ENCODE data around the gene CYP2S1.

CYP2S1 gene

DNA sequence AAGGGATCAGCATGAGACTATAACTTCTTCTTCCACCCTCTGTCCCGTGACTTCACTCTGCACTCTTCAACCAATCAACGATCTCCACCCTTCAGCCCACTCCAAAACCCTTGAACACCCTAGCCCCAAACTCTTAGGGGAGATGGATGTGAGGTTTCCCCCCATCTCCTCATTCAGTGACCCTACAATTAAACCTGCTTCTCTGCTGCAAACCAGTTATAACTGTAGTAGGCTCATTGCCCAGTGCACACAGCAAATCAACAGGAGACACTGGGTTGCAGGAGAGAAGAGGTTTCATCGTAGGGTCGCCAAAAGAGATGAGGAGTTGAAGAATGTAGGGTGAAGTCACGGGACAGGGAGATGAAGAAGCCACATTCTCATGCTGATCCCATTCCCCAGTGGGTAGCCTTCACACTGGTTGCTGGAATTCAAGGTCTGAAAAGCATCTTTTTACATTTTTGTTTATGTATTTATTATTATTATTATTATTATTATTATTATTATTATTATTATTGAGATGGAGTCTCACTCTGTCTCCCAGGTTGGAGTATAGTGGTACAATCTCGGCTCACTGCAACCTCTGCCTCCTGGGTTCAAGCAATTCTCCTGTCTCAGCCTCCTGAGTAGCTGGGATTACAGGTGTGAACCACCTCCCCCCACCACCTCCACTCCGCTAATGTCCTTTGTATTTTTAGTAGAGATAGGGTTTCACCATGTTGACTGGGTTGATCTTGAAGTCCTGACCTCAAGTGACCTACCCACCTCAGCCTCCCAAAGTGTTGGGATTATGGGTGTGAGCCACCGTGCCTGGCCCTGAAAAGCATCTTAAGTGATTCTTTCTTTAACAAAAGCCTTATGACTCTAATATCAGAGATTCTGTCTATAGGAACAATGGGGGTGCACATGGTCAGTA lies 5.8 kb upstream of the CYP2S1 start:
- no peak overlapping the region for H3K4me3 ChIP-seq (ENCODE audit: control insufficient read depth, low read depth, low read length)
- TF ChIP-seq CTCF (IDR thresholded peaks at IDR 0.05; ENCODE audit: control insufficient read depth, insufficient read depth, low read depth, low read length, missing control alignments), result no peak
- no peak for DNase-seq (ENCODE audit: low read depth)

DNA sequence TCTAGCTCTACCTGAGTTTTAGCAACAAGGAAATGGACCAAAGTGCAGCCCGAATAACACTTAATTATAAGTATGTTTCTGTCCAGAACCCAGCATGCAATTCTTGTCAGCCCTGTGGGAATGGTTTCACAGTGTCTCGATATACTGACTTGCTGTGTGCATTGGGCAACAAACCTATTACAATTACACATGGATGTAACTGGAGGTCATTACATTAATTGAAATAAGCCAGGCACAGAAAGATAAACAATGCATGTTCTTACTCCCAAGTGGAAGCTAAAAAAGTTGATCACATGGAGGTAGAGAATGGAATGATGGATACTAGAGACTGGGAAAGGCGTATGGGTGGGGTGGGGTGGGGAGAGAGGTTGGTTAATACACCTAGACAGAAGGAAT lies 5.1 kb upstream of the CYP2S1 start:
- no peak overlapping the region for H3K4me3 ChIP-seq (ENCODE audit: control insufficient read depth, low read depth, low read length)
- DNase-seq (ENCODE audit: low read depth), result no peak
- TF ChIP-seq CTCF (IDR thresholded peaks at IDR 0.05; ENCODE audit: control insufficient read depth, insufficient read depth, low read depth, low read length, missing control alignments), result no peak

- TF ChIP-seq CTCF (IDR thresholded peaks at IDR 0.05; ENCODE audit: control insufficient read depth, insufficient read depth, low read depth, low read length, missing control alignments), result no peak
- DNase-seq (ENCODE audit: low read depth), result no peak
- H3K4me3 ChIP-seq (ENCODE audit: control insufficient read depth, low read depth, low read length), result no peak overlapping the region
Observed at GRCh38 chr19:41189425-41190065, 3.5 kb upstream of the CYP2S1 start.

GRCh38 chr19:41193430-41194156 lies 574 bp downstream of the CYP2S1 start:
- no peak overlapping the region for H3K4me3 ChIP-seq (ENCODE audit: control insufficient read depth, low read depth, low read length)
- no peak for DNase-seq (ENCODE audit: low read depth)
- no peak for TF ChIP-seq CTCF (IDR thresholded peaks at IDR 0.05; ENCODE audit: control insufficient read depth, insufficient read depth, low read depth, low read length, missing control alignments)

GRCh38 chr19:41194157-41194552 lies 1.1 kb downstream of the CYP2S1 start:
- TF ChIP-seq CTCF (IDR thresholded peaks at IDR 0.05; ENCODE audit: control insufficient read depth, insufficient read depth, low read depth, low read length, missing control alignments), result no peak
- DNase-seq (ENCODE audit: low read depth), result no peak
- H3K4me3 ChIP-seq (ENCODE audit: control insufficient read depth, low read depth, low read length), result no peak overlapping the region

GRCh38 chr19:41195675-41196497 lies 2.9 kb downstream of the CYP2S1 start:
- no peak for TF ChIP-seq CTCF (IDR thresholded peaks at IDR 0.05; ENCODE audit: control insufficient read depth, insufficient read depth, low read depth, low read length, missing control alignments)
- DNase-seq (ENCODE audit: low read depth), result no peak
- H3K4me3 ChIP-seq (ENCODE audit: control insufficient read depth, low read depth, low read length), result no peak overlapping the region

Data from AG09309 (cell line).